ENCODE measurements around the gene NAA50. TPM values are rescaled to one million over a fixed set of nuclear protein-coding genes. Genes with fewer than 3 reads are reported as not detected.

The NAA50 gene
- total and polyA plus RNA-seq, 2 of the 13 experiments (the other 11 are each of a cell fraction or from before 2014, with no cell fraction given): 30.2 to 233 TPM

DNA sequence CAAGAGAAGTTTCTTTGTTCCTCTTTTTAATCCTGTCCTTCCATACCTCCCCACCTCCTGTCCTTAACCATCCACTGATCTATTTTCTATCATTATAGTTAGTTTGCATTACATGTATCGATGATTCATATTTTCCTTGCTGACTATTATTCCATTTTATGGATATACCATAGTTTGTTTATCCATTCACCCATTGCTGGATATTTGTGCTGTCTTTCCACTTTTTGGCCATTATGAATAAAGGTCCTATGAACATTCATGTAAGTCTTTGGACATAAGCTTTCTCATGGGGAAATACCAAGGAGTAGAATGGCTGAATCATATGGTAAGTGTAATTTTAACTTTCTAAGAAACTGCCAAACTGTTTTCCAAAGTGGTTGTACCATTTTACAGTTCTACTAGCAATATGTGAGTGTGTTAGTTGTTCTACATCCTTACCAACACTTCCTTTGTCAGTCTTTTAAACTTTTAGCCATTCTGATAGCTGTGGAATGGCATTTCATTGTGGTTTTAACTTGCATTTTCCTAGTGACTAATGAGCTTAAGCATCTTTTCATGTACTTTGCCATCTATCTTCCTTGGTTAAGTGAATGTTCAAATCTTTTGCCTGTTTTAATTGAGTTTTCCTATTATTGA lies 12.5 kb upstream of the NAA50 start (continued):
- TF ChIP-seq, protein P1, sequence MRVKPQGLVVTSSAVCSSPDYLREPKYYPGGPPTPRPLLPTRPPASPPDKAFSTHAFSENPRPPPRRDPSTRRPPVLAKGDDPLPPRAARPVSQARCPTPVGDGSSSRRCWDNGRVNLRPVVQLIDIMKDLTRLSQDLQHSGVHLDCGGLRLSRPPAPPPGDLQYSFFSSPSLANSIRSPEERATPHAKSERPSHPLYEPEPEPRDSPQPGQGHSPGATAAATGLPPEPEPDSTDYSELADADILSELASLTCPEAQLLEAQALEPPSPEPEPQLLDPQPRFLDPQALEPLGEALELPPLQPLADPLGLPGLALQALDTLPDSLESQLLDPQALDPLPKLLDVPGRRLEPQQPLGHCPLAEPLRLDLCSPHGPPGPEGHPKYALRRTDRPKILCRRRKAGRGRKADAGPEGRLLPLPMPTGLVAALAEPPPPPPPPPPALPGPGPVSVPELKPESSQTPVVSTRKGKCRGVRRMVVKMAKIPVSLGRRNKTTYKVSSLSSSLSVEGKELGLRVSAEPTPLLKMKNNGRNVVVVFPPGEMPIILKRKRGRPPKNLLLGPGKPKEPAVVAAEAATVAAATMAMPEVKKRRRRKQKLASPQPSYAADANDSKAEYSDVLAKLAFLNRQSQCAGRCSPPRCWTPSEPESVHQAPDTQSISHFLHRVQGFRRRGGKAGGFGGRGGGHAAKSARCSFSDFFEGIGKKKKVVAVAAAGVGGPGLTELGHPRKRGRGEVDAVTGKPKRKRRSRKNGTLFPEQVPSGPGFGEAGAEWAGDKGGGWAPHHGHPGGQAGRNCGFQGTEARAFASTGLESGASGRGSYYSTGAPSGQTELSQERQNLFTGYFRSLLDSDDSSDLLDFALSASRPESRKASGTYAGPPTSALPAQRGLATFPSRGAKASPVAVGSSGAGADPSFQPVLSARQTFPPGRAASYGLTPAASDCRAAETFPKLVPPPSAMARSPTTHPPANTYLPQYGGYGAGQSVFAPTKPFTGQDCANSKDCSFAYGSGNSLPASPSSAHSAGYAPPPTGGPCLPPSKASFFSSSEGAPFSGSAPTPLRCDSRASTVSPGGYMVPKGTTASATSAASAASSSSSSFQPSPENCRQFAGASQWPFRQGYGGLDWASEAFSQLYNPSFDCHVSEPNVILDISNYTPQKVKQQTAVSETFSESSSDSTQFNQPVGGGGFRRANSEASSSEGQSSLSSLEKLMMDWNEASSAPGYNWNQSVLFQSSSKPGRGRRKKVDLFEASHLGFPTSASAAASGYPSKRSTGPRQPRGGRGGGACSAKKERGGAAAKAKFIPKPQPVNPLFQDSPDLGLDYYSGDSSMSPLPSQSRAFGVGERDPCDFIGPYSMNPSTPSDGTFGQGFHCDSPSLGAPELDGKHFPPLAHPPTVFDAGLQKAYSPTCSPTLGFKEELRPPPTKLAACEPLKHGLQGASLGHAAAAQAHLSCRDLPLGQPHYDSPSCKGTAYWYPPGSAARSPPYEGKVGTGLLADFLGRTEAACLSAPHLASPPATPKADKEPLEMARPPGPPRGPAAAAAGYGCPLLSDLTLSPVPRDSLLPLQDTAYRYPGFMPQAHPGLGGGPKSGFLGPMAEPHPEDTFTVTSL (CRISPR knock-in tag; IDR thresholded peaks at IDR 0.05; ENCODE audit: borderline replicate concordance): no peak
- TF ChIP-seq CHD2 (IDR thresholded peaks at IDR 0.05; ENCODE audit: low read depth, low read length): no peak
- TF ChIP-seq, protein P2, sequence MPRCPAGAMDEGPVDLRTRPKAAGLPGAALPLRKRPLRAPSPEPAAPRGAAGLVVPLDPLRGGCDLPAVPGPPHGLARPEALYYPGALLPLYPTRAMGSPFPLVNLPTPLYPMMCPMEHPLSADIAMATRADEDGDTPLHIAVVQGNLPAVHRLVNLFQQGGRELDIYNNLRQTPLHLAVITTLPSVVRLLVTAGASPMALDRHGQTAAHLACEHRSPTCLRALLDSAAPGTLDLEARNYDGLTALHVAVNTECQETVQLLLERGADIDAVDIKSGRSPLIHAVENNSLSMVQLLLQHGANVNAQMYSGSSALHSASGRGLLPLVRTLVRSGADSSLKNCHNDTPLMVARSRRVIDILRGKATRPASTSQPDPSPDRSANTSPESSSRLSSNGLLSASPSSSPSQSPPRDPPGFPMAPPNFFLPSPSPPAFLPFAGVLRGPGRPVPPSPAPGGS (CRISPR knock-in tag; IDR thresholded peaks at IDR 0.05): no peak
- no peak for TF ChIP-seq ZNF775 (CRISPR knock-in tag; IDR thresholded peaks at IDR 0.05; ENCODE audit: borderline replicate concordance)
- TF ChIP-seq, protein P3, sequence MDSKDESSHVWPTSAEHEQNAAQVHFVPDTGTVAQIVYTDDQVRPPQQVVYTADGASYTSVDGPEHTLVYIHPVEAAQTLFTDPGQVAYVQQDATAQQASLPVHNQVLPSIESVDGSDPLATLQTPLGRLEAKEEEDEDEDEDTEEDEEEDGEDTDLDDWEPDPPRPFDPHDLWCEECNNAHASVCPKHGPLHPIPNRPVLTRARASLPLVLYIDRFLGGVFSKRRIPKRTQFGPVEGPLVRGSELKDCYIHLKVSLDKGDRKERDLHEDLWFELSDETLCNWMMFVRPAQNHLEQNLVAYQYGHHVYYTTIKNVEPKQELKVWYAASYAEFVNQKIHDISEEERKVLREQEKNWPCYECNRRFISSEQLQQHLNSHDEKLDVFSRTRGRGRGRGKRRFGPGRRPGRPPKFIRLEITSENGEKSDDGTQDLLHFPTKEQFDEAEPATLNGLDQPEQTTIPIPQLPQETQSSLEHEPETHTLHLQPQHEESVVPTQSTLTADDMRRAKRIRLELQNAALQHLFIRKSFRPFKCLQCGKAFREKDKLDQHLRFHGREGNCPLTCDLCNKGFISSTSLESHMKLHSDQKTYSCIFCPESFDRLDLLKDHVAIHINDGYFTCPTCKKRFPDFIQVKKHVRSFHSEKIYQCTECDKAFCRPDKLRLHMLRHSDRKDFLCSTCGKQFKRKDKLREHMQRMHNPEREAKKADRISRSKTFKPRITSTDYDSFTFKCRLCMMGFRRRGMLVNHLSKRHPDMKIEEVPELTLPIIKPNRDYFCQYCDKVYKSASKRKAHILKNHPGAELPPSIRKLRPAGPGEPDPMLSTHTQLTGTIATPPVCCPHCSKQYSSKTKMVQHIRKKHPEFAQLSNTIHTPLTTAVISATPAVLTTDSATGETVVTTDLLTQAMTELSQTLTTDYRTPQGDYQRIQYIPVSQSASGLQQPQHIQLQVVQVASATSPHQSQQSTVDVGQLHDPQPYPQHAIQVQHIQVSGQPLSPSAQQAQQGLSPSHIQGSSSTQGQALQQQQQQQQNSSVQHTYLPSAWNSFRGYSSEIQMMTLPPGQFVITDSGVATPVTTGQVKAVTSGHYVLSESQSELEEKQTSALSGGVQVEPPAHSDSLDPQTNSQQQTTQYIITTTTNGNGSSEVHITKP (CRISPR knock-in tag; IDR thresholded peaks at IDR 0.05; ENCODE audit: low read depth): no peak

Data from HepG2 (cell line).